Hematopoietic multipotent progenitor cell (in vitro differentiated cells): ENCODE data around the gene FRMD4A. TPM values are rescaled to one million over a fixed set of nuclear protein-coding genes. Genes with fewer than 3 reads are reported as not detected.
"Not testable (repeated sequence)": the region's sequence is repeated elsewhere in the genome, so short reads cannot be mapped to it uniquely, and the experiment has no call there.

Experiments used
- DNase-seq, 3 donors: peaks; one replicate each; pipeline ENCODE4 v3.0.0-alpha.2; 2011 to 2015; ENCODE audit warnings: low read depth in 2 of 3, low spot score in 2 of 3
- total RNA-seq: library from RNA; depleted of rRNA; stranded (reverse); fragments of >200 nt; gene quantifications from one replicate; pipeline ENCODE4 v1.2.3, GENCODE V29; 2012

Gene FRMD4A
- total RNA-seq, 1 donor = 0.54 TPM

DNA sequence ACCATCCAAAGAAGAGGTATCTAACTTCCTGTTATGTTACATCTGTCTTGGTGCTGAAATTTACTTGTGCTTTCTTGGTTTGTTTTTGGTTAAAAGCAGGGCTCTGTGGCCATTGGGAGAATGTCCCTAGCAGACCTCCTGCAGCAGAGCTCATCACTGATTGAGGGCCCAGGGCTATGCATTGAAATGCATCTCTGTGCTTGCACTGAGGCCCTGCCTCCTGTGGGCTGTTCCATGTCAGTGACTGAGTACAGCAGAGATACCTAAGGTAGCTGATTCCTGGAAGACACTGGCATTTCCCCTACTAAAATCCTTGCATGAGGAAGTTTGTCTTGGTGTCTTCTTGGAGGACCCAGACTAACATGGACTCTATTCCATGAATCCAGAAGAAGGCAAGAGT, 213.9 kb downstream of the FRMD4A start:
- no peak for DNase-seq

DNA sequence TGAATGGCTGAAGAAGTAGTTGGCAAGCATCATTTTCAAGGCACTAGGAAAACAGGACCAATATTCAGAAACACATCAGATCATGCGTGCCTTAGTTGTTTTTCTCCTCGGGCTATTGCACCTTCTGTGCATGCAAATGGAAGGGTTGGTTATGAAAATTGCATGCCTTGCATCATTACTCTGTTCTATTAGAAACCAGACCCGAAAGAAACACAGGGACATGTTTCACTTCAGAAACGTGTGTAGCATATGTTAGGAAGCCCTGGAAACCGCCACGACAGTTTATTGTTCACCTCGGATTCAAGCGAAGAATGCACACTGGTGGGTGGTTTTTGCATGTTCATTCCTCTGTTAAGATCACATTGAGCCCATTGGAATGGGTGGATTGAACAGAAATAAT, 214.7 kb downstream of the FRMD4A start:
- no peak for DNase-seq

DNA sequence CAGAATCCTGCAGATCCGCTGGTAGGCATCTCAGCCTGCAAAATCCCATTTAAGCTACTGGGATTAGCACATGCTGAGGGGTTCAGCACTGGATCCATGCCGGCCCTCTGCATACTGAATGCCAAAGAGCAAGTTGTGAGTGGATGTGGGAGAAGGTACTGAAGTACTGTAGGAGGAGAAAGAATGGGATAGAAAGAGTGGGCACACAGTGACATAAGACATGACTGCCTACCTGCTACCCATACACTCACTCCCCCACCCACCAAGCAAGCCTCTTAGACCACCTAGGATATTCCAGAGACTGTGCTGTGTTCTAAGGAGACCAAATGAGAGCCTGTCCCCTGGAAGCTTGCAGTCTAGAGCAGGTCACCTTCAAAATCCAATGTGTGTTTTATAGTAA, 215.9 kb downstream of the FRMD4A start:
- no peak for DNase-seq

DNA sequence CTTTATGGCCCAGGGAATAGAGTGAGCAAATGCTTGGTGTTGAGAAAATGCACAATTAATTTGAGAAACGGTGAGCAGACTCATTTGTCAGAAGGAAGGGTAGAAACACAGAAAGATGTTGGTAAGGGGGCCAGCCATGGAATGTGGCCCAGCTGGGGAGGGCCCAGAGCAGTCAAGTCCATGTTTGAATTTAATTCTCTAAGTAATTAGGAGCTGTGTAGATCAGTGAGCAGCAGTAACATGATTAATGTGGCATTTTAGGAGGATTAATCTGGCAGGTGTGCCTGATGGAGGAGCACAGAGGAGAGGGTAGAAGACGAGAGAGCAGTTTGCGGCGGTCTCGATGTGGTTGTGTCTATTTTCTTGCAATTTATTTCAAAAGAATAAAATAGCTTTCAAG, 218.7 kb downstream of the FRMD4A start:
- DNase-seq = no peak

DNA sequence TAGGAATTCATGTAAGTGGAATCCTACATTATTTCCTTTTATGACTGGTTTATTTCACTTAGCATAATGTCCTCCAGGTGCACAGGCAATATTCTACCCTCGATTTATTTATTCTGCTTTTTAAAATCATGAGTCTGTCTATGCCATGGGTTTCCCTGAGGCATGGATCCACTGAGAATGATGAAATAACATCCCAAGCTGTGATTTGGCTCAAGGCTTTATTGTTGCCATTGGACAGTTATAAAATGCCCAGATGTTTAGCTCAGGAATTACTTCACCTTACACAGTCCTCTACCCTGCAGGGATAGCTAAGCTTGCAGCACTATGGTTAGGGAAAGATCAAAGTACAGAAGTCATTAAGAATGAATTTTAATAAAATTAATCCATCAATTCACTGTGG, 219.5 kb downstream of the FRMD4A start:
- no peak for DNase-seq

DNA sequence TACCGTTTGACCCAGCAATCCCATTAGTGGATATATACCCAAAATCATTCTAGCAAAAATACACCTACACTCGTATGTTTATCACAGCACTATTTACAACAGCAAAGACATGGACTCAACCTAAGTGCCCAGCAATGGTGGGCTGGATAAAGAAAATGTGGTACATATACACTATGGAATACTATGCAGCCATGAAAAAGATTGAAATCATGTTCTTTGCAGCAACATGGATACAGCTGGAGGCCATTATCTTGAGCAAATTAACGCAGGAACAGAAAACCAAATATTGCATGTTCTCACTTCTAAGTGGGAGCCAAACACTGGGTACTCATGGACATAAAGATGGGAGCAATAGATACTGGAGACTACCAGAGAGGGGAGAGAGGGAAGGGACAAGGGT, 223.9 kb downstream of the FRMD4A start:
- no peak for DNase-seq

DNA sequence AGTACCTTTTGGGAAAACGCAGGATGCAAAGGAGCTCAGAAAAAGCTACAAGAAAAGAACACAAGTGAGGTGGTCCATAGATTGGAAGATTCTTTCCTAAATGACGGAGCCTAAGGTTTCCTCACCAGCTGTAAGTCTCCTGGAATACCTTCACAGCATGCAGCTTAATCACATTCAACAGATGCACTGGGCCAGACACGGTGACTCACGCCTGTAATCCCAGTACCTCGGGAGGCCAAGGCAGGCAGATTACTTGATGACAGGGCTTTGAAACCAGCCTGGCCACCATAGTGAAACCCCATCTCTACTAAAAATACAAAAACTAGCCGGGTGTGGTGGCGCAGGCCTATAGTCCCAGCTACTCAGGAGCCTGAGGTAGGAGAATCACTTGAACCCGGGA, 228.7 kb downstream of the FRMD4A start:
- no peak for DNase-seq

DNA sequence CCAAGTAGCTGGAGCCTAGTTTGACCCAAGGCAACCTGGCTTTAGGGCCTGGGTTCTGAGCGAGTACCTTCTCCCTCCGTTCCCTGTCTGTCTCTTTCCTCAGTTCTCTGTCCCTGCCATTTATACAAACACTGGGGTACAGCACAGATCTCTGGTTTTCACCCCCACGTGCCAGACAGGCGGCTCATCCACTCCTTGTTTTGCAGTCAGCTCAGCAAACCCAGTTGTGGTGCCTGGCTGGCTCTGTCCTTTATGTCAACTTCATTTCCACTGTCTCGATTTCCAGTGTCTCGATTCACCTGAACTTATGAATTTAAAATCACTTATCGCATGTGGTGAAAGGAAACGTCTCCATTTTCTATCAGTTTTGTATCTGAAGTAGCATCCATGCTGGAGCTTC, 230.8 kb downstream of the FRMD4A start:
- no peak for DNase-seq

DNA sequence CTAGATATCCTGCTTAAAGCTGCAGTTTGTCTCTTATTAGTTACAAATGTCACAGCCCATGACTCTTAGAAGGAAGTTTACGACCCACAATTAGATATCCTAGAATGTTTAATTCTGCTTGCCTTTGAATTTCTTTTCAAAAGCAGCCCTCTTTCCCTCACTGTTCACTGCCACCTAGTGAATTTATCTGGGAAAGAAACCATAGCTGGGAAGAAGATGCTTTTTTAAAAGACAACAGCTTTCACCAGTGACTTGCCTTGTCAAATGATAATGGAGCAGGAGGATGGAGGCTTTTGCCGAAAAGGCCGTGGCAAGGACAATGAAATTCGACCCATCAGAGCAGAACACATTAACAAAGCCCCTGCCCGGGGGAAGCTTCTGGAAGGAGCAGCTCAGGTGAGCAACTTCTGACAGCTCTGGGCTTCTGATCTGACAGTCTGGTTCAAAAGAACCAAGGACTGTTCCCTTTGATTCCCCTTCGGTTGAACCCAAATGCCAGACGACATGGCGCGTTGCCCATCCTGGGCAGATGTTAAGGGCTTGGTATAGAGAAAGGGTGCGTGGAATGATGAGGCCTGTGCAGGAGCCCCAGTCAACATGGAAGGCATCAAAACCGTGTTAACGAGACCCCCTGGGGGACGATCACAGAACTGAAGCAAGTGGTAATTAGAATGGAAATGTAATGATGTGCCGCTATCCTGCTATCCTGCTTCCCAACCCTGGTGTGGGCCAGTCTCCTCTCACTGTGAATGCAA, 236.8 kb downstream of the FRMD4A start:
- peak in 1 of 3 donors; percentile 1 for DNase-seq

DNA sequence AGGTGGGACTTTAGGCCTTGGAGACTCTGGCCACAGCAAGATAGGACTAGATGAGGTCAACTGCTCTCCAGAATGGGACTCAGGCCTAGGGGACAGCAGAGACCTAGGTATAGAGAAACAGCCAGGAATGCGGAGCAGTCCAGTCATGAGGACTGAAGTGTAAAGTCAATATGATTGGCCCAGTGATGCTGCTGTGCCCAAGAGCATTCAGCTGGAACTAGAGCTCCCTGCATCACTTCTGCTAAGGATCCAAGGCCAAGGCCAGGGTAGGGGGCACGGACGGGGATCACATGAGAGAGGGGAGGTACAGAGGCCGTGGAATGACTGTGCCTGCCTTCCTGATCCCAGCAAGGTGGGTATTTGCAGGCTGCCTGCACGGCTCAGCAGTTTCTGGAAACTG, 237.9 kb downstream of the FRMD4A start:
- DNase-seq = no peak

DNA sequence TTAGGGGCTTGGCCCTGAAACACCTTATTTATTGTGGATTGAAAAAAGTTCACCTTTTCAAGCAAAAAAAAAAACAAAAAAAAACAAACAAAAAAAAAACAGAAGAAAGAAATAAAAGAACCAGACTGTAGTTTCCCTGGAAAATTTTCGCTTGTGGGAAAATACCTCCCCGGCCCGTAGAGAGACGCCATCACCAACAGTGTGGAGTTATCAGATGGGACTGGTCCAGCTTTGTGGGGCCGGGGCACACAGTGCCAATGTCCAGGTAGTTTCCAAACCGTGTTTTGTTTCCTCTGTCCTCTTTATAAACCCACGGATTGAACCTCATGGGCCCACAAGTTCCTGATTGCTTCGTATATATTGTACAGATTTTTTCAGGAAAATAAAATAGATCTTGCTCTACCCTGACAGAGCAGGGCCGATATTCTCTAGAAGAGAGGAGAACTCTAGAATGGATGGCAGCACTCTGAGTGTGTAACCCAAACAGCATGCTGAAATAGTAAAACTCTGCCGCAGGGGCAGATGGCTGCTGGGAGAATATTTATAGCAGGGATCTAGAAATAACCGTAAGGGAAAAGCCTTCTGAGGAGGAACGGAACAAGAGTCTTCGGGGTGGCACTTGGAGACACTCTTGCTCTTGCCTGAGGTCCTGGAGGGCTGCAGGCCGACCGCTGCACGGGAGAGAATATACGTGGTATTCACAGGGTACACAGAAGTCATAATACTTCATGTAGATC, 241.0 kb downstream of the FRMD4A start:
- DNase-seq = no peak

DNA sequence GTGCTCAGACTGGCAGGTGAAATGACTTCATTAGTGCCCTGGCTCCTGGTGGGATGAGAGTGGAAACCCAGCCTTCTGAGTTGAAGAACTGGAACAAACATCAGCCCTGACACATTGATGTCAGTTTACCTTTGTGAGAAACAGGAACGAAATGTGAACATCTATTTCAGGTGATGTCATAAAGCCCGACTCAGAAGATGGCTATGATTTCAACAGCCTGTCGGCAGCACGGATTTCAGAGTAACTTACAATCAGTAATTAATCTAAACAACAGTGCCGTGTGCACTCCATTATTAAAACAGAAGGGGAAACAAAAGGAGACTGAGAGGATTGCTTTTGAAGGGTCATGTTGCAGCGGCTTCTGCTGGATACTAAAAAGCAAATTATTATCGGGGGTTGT, 243.2 kb downstream of the FRMD4A start:
- DNase-seq = no peak

DNA sequence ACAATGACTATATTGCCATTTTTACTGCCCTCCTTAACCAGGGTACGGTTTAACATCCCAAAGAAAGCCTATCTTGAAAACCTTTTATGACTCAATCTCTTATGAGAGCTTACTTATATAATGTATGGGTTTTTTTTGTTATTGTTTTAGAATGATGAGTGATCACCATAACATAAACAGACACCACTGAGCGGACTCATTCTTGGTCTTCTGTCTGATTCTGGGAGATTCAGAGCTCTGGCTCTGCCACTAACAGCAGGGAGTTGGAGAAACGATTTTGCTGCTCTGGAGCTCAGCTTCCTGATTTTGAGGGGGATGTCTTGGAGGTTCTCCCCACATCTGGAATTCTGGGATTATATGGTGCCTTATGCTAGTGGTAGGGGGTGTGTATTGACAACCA, 244.1 kb downstream of the FRMD4A start:
- no peak for DNase-seq

DNA sequence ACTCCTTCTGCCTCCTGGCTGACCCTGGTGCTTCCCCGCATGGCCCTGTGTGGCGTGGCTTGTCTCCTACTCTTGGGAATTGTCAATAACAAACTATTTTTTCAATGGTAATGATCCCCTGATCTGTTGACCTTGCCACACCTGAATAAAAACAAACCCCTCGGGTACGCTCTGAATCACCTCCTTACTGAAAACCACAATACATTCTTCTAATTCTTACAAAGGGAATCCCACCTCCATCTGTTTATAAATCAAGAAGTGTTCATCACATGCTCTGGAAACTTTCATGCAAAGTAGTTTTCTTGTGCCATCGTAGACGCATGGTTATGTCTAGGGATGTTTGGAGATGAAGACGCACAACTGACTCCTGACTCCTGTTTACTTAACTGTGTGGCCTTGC, 245.8 kb downstream of the FRMD4A start:
- no peak for DNase-seq

DNA sequence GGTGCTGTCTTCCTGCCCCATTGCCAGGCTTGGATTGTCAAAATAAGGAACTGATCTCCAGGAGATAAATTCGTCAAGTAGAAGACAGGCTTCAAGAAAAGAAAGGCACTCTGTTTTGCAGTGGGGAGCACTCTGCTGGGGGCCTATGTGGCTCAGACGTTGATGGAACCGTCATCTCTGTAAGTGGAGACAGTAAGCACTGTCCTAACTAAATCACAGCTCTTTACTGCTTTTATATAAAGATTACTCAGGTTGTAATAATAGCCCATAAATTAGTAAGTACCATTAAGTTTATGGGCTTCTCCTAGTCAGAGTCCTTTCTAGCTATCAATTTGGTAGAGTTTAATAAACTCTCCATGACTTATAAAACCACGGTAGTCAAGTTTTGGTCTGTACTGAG, 249.9 kb downstream of the FRMD4A start:
- DNase-seq = no peak

DNA sequence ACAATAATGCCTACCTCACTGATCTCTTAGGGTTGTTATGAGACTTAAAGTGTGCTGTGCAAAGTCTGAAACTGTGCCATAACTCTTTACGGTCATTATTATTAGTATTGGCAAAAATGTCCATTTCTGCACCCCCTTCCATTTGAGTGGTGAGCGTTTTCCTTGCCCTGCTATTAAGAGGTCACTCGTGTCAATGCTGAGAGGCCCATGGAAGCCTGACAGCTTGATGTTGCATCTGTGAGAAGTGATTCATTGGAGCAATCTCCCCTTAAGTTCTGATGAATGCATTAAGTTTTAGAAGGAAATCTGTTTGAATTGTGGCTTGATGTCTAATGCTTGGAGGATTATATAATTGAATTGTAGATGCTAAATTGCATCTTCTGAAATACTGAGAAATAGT, 253.3 kb downstream of the FRMD4A start:
- DNase-seq = no peak

DNA sequence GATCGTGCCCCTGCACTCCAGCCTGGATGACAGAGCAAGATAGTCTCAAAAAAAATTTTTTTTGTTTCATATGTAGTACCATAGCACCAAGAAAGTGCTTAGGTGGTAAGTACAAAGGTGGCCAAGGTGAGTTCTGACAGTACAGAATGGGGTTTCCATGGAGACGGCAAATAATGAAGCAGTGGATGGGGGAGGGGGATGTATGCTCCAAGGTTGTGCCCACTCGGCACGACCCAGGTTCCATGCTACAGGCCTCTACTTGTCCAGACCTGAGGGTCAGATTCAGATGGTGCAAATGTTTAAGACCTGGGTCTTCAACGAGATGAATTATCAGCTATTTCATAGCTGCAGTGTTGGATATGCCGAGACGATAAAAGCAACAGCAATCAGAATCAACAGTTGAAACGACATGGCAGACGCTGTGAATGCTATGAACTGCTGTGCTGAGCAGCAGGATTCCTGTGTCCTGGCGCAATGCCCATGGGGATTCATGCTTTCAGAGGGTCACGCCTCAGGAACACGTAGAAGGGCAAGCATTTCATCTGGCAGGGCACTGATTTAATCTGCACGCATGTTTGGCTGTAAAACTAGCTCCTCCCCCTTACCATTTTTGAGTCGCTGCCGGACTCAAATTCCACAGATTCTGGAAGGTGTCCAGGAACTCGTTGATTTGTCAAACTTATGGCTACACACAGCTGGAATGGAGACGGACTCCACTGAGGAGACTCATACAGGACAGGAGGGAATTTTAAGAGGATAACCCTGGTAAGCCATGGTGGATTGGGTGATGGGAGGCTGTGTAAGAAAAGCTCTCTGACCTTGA, 256.5 kb downstream of the FRMD4A start:
- no peak for DNase-seq

DNA sequence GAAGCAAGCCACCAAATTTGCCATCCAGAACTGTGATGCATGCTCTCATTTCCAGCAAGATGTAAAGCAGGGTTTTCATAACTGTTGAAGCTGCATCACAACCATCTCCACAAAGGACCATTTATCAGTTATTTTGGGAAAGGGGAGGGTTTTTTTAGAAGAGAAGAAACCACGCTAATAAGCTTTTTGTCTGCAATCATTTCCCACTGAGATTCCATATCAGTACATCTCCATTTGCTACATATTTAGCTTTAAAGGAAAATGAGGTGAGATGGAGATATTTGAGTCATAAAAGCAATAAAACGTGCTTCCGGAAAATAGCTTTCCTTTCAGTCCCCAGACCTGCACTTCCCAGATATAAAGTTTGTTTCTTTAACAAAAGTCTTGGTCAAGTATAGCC, 258.2 kb downstream of the FRMD4A start:
- DNase-seq = no peak

DNA sequence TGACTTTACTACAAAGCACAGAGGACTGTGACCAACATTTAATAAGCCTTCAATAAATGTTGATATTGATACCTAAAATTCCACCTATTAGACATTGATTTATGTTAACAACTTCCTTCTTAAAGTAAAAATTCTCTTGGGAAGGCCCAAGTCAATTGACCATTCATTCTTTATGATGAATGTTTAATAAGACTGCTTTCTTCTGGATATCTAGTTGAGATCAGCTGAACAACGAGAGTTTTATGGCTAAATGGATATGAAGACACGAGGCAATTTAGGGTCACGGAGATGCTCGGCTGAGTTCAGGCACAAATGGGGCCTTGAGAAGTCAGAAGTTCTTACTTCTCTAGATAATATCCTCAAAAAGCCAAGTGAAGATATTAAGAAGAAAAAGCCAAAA, 258.8 kb downstream of the FRMD4A start:
- no peak for DNase-seq

DNA sequence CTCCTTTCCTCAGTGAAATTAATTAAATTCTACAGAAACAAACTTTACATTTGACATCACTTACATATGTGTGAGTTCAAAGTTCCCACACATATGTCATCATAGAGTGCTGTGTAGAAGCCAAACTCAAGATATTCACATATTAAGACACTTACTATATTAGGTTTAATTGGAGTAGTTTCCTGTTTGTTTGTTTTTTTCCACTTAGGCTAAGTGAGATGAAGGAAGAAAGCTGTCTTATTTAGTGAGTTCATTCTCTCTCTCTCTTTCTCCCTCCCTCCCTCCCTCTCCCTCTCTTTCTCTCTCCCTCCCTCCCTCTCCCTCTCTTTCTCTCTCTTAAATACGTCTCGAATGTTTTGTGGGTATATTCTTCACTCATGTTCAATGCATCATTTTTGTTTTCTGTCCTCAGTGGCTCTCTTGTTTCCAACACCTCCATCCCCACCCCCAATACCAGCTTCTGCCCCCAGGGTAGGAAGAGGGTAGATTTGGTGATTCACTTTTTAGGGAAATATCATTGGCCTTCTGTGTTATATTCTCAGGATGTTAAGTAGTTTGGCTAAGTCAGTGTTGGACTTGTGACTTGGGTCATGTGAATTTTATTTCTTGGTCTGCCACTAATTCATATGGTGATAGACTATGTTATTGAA, 262.0 kb downstream of the FRMD4A start:
- no peak for DNase-seq

DNA sequence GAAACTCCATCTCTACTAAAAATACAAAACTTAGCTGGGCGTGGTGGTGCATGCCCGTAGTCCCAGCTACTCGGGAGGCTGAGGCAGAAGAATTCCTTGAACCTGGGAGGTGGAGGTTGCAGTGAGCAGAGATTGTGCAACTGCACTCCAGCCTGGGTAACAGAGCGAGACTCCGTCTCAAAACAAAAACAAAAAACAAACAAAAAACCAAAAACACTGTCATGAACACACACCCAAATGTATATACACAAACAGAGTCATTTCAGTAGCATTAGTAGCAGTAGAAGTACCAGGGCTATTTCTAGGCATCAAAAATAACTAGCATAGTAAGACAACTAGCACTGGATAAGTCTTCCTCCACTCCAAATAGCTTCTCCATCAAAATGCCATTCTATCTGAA, 263.1 kb downstream of the FRMD4A start:
- DNase-seq = not testable (repeated sequence)
